ENCODE measurements around the gene VWA7. TPM values are rescaled to one million over a fixed set of nuclear protein-coding genes. Genes with fewer than 3 reads are reported as not detected.

Gene VWA7
- total RNA-seq, 1 experiment from 2014 or later: 0.34 TPM

Other genes with a start within 250 kb of the VWA7 start
- not detected in 2 replicates for gene MCCD1, start 248.4 kb downstream of the VWA7 start, total RNA-seq (2014; rRNA removed; shearing (Covaris generic))
- 678 and 762 TPM in 2 replicates for gene DDX39B, start 235.3 kb downstream of the VWA7 start, total RNA-seq (2014; rRNA removed; shearing (Covaris generic))
- gene ATP6V1G2, start 230.7 kb downstream of the VWA7 start, total RNA-seq (2014; rRNA removed; shearing (Covaris generic)): 1.5 TPM in 1 of 2 replicates, not detected in the other
- 16.2 and 21.5 TPM in 2 replicates for gene NFKBIL1, start 229.7 kb downstream of the VWA7 start, total RNA-seq (2014; rRNA removed; shearing (Covaris generic))
- 0.11 TPM in 1 of 2 replicates, not detected in the other for gene LTA, start 205.0 kb downstream of the VWA7 start, total RNA-seq (2014; rRNA removed; shearing (Covaris generic))
- 1.4 and 4.0 TPM in 2 replicates for gene TNF, start 201.8 kb downstream of the VWA7 start, total RNA-seq (2014; rRNA removed; shearing (Covaris generic))
- gene LTB, start 194.9 kb downstream of the VWA7 start, total RNA-seq (2014; rRNA removed; shearing (Covaris generic)): 2.1 TPM in 1 of 2 replicates, not detected in the other
- gene LST1, start 191.1 kb downstream of the VWA7 start, total RNA-seq (2014; rRNA removed; shearing (Covaris generic)): 0.09 and 3.5 TPM in 2 replicates
- not detected in 2 replicates for gene NCR3, start 184.3 kb downstream of the VWA7 start, total RNA-seq (2014; rRNA removed; shearing (Covaris generic))
- not detected in 2 replicates for gene AIF1, start 162.1 kb downstream of the VWA7 start, total RNA-seq (2014; rRNA removed; shearing (Covaris generic))
- gene PRRC2A, start 156.6 kb downstream of the VWA7 start, total RNA-seq (2014; rRNA removed; shearing (Covaris generic)): 50.1 and 51.9 TPM in 2 replicates
- gene BAG6, start 124.7 kb downstream of the VWA7 start, total RNA-seq (2014; rRNA removed; shearing (Covaris generic)): 256 and 287 TPM in 2 replicates
- 0.18 and 1.4 TPM in 2 replicates for gene APOM, start 121.4 kb downstream of the VWA7 start, total RNA-seq (2014; rRNA removed; shearing (Covaris generic))
- 15.9 and 18.0 TPM in 2 replicates for gene C6orf47, start 116.5 kb downstream of the VWA7 start, total RNA-seq (2014; rRNA removed; shearing (Covaris generic))
- 32.9 and 40.2 TPM in 2 replicates for gene GPANK1, start 112.3 kb downstream of the VWA7 start, total RNA-seq (2014; rRNA removed; shearing (Covaris generic))
- gene CSNK2B, start 111.2 kb downstream of the VWA7 start, total RNA-seq (2014; rRNA removed; shearing (Covaris generic)): 328 and 376 TPM in 2 replicates
- gene LY6G5B, start 107.4 kb downstream of the VWA7 start, total RNA-seq (2014; rRNA removed; shearing (Covaris generic)): 0.91 and 6.3 TPM in 2 replicates
- 1.8 TPM in 1 of 2 replicates, not detected in the other for gene LY6G5C, start 96.3 kb downstream of the VWA7 start, total RNA-seq (2014; rRNA removed; shearing (Covaris generic))
- 55.2 and 64.4 TPM in 2 replicates for gene ABHD16A, start 74.0 kb downstream of the VWA7 start, total RNA-seq (2014; rRNA removed; shearing (Covaris generic))
- not detected in 2 replicates for gene LY6G6F, start 70.5 kb downstream of the VWA7 start, total RNA-seq (2014; rRNA removed; shearing (Covaris generic))
- gene LY6G6D, start 62.0 kb downstream of the VWA7 start, total RNA-seq (2014; rRNA removed; shearing (Covaris generic)): not detected in 2 replicates
- gene LY6G6C, start 55.6 kb downstream of the VWA7 start, total RNA-seq (2014; rRNA removed; shearing (Covaris generic)): not detected in 2 replicates
- gene MPIG6B, start 54.0 kb downstream of the VWA7 start, total RNA-seq (2014; rRNA removed; shearing (Covaris generic)): not detected in 2 replicates
- 46.1 and 55.6 TPM in 2 replicates for gene DDAH2, start 48.0 kb downstream of the VWA7 start, total RNA-seq (2014; rRNA removed; shearing (Covaris generic))
- gene CLIC1, start 40.8 kb downstream of the VWA7 start, total RNA-seq (2014; rRNA removed; shearing (Covaris generic)): 1,198 and 1,241 TPM in 2 replicates
- gene MSH5, start 37.3 kb downstream of the VWA7 start, total RNA-seq (2014; rRNA removed; shearing (Covaris generic)): 19.9 and 20.9 TPM in 2 replicates
- gene SAPCD1, start 14.7 kb downstream of the VWA7 start, total RNA-seq (2014; rRNA removed; shearing (Covaris generic)): 0.27 and 1.6 TPM in 2 replicates
- gene VARS1, start 18.4 kb upstream of the VWA7 start, total RNA-seq (2014; rRNA removed; shearing (Covaris generic)): 77.3 and 80.3 TPM in 2 replicates
- gene LSM2, start 29.6 kb upstream of the VWA7 start, total RNA-seq (2014; rRNA removed; shearing (Covaris generic)): 91.8 and 146 TPM in 2 replicates
- 0.12 and 0.80 TPM in 2 replicates for gene HSPA1L, start 38.0 kb upstream of the VWA7 start, total RNA-seq (2014; rRNA removed; shearing (Covaris generic))
- gene HSPA1A, start 38.2 kb upstream of the VWA7 start, total RNA-seq (2014; rRNA removed; shearing (Covaris generic)): 148 and 171 TPM in 2 replicates
- gene HSPA1B, start 50.4 kb upstream of the VWA7 start, total RNA-seq (2014; rRNA removed; shearing (Covaris generic)): 194 and 206 TPM in 2 replicates
- 46.6 and 51.0 TPM in 2 replicates for gene NEU1, start 85.5 kb upstream of the VWA7 start, total RNA-seq (2014; rRNA removed; shearing (Covaris generic))
- gene SLC44A4, start 101.7 kb upstream of the VWA7 start, total RNA-seq (2014; rRNA removed; shearing (Covaris generic)): not detected in 2 replicates
- gene EHMT2, start 120.4 kb upstream of the VWA7 start, total RNA-seq (2014; rRNA removed; shearing (Covaris generic)): 72.8 and 80.6 TPM in 2 replicates
- 7.5 and 9.8 TPM in 2 replicates for gene ZBTB12, start 124.8 kb upstream of the VWA7 start, total RNA-seq (2014; rRNA removed; shearing (Covaris generic))
- 0.24 and 1.5 TPM in 2 replicates for gene C2, start 150.4 kb upstream of the VWA7 start, total RNA-seq (2014; rRNA removed; shearing (Covaris generic))
- gene CFB, start 168.8 kb upstream of the VWA7 start, total RNA-seq (2014; rRNA removed; shearing (Covaris generic)): 0.18 and 0.86 TPM in 2 replicates
- 180 and 195 TPM in 2 replicates for gene NELFE, start 181.6 kb upstream of the VWA7 start, total RNA-seq (2014; rRNA removed; shearing (Covaris generic))
- 59.7 and 62.5 TPM in 2 replicates for gene SKIC2, start 181.8 kb upstream of the VWA7 start, total RNA-seq (2014; rRNA removed; shearing (Covaris generic))
- gene DXO, start 194.8 kb upstream of the VWA7 start, total RNA-seq (2014; rRNA removed; shearing (Covaris generic)): 24.3 and 26.0 TPM in 2 replicates
- 0.27 and 3.2 TPM in 2 replicates for gene C4A, start 204.7 kb upstream of the VWA7 start, total RNA-seq (2014; rRNA removed; shearing (Covaris generic))
- 0.30 and 3.7 TPM in 2 replicates for gene C4B, start 237.5 kb upstream of the VWA7 start, total RNA-seq (2014; rRNA removed; shearing (Covaris generic))

Data from Daoy (cell line).